GM12874 (cell line): Measurements from ENCODE around the gene INKA2.

Experiments
- CTCF ChIP-seq: IDR thresholded peaks from 2 replicates; pipeline ENCODE4 v1.5.1; 2011; ENCODE audit warnings: low read depth, mild to moderate bottlenecking, control low read depth, low read length, moderate library complexity; ENCODE audit not compliant: insufficient read depth

Gene INKA2

DNA sequence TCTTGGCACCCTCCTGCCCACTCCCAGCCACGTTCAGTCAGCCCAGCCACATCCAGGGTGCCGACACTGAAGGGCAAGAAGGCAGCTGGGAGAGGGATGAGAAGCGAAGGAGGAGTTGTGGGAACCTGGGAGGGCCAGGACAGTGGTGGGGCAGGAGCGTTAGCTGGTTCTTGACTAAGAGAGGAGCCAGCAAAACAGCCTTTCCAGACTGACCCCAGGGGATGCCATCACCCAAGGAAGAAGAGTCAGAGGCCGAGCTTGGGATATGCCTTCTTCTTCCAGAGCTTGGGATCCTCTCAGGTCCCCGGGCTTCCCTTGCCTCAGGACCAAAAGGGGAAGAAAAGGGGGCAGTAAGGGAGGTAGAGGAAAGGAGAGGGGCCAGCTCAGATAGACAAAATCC, 7.2 kb downstream of the INKA2 start:
- TF ChIP-seq CTCF: no peak

- TF ChIP-seq CTCF: no peak
Measured at GRCh38 chr1:111730706-111731105, 8.5 kb downstream of the INKA2 start.

DNA sequence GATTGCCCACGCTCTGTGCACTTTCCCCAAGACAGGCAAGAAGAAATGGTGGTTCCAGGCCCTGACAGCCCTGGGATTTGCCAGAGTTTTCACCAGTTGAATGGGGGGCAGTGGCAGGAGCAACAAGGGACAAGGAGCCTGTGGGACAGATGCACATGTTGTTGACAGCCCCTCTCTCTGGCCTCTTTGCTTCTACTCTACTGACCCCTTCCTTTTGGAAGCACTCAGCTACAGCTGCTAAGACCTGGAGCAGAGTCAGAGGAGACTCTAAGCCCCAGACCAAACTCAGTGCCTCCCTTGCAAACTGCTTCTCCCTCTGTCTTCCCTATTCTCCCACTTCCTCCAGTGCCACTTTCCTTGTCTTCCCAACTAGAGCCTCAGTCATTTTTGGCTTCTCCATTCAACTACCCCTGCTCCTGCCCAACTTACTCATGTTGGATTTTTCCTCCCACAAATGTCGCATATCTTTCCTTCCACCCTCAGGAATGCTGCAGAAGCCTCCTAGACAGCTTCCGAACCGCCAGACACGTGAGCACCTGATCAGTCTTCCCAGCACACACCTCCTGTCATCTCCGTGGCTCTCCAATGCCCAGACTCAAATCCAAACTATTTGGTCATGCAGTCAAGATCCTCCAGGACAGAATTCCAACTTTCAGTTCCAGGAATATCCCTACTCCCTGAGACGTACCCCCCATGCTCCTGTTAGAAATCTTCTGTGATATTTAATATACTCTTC, 9.1 kb downstream of the INKA2 start:
- no peak for TF ChIP-seq CTCF

GRCh38 chr1:111729271-111729921, 9.8 kb downstream of the INKA2 start:
- no peak for TF ChIP-seq CTCF

DNA sequence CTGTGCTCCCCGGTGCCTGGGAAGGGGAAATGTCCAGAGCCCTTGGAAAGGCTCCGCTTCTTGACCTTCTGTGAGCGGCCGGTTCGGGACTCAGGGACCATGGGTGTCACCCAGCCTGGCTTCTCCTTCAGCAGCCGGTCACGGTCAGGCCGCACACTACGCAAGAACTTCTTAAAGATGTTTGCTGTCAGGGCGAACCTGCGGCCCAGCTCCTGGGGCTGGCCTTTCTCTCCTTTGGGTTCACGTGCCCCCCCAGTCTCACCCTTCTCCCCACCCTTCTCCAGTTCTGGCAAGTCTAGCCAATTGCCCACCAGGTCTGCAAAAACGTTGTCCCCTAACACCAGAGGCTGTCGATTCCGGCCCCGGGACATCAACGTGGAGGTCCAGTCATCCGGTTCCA, 12.1 kb downstream of the INKA2 start:
- TF ChIP-seq CTCF: no peak

- TF ChIP-seq CTCF: no peak
Measured at GRCh38 chr1:111725192-111725591, 14.0 kb downstream of the INKA2 start.

- no peak for TF ChIP-seq CTCF
Measured at GRCh38 chr1:111723871-111724270, 15.3 kb downstream of the INKA2 start.
